Activated T-cell treated with anti-CD3 and anti-CD28 coated beads for 48 hours (primary cell): ENCODE data around the gene VPS39.

Experiments used
- DNase-seq: peaks from one replicate; pipeline ENCODE4 v3.0.0-alpha.2; 2020; ENCODE audit warnings: low read depth

VPS39 gene

GRCh38 chr15:42159381-42160015 is 48.6 kb downstream of the VPS39 start:
- DNase-seq = no peak

- no peak for DNase-seq
Measured at GRCh38 chr15:42158941-42159340, 49.2 kb downstream of the VPS39 start.

- no peak for DNase-seq
Measured at GRCh38 chr15:42157981-42158765, 49.9 kb downstream of the VPS39 start.

GRCh38 chr15:42157381-42157780 is 50.7 kb downstream of the VPS39 start:
- no peak for DNase-seq

- DNase-seq = no peak
Measured at GRCh38 chr15:42156243-42156922, 51.7 kb downstream of the VPS39 start, which contains the start of gene PLA2G4F. Gene PLA2G4F, minus strand, starts transcription at chr15:42156636. Its CDS starts 87 bp downstream, at chr15:42156549.

GRCh38 chr15:42155546-42156242 is 52.4 kb downstream of the VPS39 start:
- DNase-seq = no peak

GRCh38 chr15:42154956-42155355 is 53.1 kb downstream of the VPS39 start:
- DNase-seq = no peak

- no peak for DNase-seq
Measured at GRCh38 chr15:42154212-42154941, 53.7 kb downstream of the VPS39 start.

DNA sequence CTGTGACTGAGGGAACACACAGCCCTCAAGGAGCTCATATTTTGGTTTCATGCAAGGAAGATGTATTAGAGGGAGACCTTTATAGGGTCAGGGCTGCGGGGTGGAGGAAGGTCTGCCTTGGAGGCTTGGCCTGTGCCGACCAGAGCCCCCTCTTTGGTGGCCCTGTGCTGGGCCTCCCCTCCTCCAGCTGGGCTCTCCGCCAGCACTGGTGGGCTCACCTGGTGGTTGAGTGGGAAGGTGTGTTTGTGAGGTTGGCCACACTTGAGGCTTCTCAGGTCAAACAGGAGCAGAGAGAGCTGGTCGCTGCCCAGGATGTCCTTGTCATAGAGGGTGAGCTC is 54.3 kb downstream of the VPS39 start:
- no peak for DNase-seq

DNA sequence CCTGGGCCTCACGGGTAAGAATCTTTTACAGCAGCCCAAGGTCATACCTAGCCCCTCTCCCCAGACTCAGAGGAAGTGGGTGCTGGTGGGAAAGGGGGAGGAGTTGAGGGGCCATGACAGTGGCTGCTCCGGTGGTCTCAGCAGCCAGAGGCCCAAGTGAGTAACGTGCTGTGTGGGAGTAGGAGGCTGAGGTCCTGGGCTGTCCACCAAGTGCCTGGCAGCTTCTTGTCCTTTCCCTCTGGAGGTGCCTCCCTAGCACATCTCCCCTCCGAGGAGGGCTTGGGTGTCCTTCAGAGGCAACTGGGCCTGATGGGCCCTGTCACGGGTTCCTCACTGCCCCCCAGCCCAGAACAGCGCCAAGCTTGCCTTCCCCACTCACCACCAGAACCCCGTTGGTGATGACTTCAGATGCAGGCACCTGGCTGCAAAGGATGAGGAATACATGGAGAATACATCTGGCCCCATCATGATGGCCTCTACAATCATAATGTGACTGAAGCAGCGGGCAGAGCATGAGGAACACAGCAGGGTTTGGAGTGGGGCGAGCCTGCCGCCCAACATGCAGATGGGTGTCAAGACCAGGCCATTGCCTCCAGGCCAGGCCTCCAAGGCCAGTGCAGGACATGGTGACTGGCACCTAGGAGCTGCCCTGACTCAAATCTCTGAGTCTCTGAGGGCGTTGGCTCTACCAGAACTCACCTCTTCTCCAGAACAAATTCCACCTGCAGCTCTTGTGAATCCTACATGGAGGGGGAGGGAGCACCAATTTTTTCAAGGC is 55.0 kb downstream of the VPS39 start:
- DNase-seq = no peak

DNA sequence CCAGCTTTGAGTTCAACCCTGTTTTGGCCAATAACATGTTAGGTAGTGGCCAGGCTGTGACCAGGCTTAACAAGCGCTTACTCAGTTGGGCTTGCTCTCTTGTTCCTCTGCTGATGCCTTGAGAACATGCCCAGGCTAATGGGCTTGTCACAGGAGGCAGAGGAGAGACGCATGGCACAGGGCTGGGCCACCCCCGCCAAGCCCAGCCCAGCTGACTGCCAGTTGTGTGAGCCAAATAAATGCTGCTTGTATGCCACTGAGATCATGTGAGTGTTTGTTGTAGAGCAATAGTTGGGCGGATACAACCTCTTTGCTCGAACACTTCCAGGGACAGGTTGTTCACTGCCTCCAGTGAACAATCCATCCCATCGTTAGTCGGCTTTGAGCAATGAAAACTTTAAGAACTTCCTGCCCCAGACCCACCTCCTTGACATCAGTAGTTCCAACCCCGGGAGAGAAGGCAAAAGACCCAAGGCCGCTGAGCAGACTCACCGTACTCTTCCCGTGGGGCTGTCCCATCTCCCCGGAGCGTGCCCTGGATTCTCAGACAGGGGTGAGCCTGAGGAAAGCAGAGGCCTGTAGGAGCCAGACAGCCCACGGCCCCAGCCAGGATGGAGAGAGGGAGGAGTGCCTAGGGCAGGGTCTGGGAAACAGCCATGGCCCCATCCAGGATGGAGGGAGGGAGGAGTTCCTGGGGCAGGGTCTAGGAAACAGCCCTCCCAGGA is 55.7 kb downstream of the VPS39 start:
- DNase-seq = no peak

GRCh38 chr15:42151736-42152135 is 56.4 kb downstream of the VPS39 start:
- DNase-seq = no peak

DNA sequence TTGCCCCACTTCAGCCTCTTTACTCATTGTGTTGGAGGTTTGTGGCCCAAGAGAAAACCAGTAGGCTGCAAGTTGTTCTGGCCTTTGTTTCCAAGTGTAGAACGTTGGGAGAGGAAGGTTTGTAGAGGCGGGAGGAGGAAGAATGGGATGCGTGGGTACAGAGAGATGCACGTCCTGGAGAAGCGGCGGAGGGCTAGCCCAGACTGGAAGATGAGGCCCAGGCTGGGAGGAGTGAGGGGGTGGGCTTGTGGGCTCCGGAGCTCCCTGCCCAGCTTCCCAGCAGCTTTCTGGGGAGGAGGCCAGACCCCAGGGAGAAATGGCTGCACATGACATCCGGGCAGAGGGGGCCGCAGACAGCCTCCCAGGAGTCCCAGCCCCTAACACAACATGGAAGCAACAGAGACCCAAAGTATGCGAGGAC is 57.0 kb downstream of the VPS39 start:
- no peak for DNase-seq

GRCh38 chr15:42150219-42150970 is 57.7 kb downstream of the VPS39 start:
- DNase-seq = no peak

- no peak for DNase-seq
Measured at GRCh38 chr15:42149493-42150218, 58.4 kb downstream of the VPS39 start.

DNA sequence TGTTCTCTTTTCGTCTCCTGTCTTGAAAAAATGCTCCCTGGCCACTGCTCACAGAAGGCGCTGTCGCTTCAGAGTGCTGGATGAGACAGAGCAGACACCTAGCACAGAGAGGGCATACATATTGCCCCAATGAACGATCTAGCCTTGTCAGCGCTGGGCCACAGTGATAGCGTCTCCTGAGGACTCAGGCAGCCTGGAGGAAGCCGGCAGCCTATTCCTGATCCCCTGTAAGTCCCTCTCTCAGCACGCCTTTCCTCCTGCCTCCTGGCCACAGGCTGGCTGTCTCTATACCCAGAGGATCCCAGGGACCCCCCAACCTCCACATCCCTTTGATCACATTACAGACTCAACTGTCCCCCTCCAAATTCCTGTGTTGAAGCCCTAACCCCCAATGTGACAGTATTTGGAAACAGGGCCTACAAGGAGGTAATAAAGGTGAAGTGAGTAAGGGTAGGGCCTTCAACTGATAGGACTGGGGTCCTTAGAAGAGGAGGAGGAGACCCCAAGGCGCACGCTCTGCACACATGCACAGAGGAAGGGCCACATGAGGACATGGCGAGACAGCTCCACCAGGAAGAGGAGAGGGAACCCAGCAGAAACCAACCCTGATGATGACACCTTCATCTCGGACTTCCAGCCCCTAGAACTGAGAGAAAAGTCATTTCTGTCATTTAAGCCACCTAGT is 59.2 kb downstream of the VPS39 start:
- no peak for DNase-seq

DNA sequence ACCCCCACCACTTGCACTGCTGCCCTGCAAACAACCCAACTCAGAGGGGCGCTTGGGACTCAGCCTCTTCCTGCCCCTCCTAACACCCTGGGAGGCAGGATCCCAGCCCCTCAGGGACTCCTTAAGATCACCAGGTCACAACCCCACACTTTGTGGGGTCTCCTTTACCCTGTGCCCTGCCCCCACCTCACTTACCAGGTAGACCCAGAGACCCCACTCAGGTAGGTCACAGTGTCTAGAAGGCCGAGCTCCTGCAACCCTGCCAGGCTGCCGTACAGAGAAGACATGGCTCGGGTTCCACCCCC is 60.7 kb downstream of the VPS39 start:
- no peak for DNase-seq
